Left ventricle myocardium superior (tissue), 1 donor: ENCODE results near the gene SPAG9. TPM values are rescaled to one million over a fixed set of nuclear protein-coding genes. Genes with fewer than 3 reads are reported as not detected.
A peak's percentile ranks its signal among the peaks of the same experiment; 100 is the strongest.

Experiments used
- ATAC-seq: fragments of 200-7000 bp; cut with Tn5 transposase; one replicate; pipeline ENCODE4 v1.9.1; 2020; ENCODE audit warnings: mild to moderate bottlenecking, moderate library complexity
- DNase-seq: peaks from one replicate; pipeline ENCODE4 v3.0.0-alpha.2; 2020
- intact Hi-C: fragments of 100-400 bp; cut with micrococcal nuclease; formaldehyde crosslinking; loops from one replicate; pipeline ENCODE4 v1.11.0; 2022
- total RNA-seq: library from RNA; stranded (reverse); fragmentation: NEBNext Ultra II Directional; extraction: Animal tissue kit (Norgen Biotek cat#: 25700); gene quantifications from one replicate; pipeline ENCODE4 v1.2.1, GENCODE V29; 2021
- donor health status: DM: no; HTN: yes; CAD: no; lungs with severe emphysema.

Gene SPAG9
- total RNA-seq, 1 donor from 2014 or later = 42.8 TPM

- DNase-seq (peak; percentile 56), ATAC-seq (peak; percentile 12)
- intact Hi-C loops = no loop called here
These were observed 203.8 kb downstream of the SPAG9 start for GRCh38 chr17:50916708-50917417.

- DNase-seq (no peak), ATAC-seq (no peak)
- intact Hi-C loops = no loop called here
These were observed 204.5 kb downstream of the SPAG9 start for GRCh38 chr17:50916026-50916707.

GRCh38 chr17:50914505-50915063 lies 206.1 kb downstream of the SPAG9 start:
- intact Hi-C loops = no loop called here
- no peak for DNase-seq
- no peak for ATAC-seq

- ATAC-seq (no peak), DNase-seq (no peak)
- intact Hi-C loops = no loop called here
These were observed 207.5 kb downstream of the SPAG9 start for GRCh38 chr17:50913120-50913519.

Other genes starting within 250 kb of the SPAG9 start
- 20.3 TPM for gene NME1, start 32.7 kb upstream of the SPAG9 start, total RNA-seq
- 248 TPM for gene NME2, start 45.5 kb upstream of the SPAG9 start, total RNA-seq
- gene MBTD1, start 139.2 kb upstream of the SPAG9 start, total RNA-seq = 6.6 TPM
- gene UTP18, start 139.7 kb upstream of the SPAG9 start, total RNA-seq = 7.3 TPM